Activated T-helper 1 cell treated with Interleukin-2 at 50 U/mL for 16 hours (primary cell): ENCODE results near the gene ULK2.
"Not testable (repeated sequence)": the region's sequence is repeated elsewhere in the genome, so short reads cannot be mapped to it uniquely, and the experiment has no call there.

Experiments used
- DNase-seq: peaks from one replicate; pipeline ENCODE4 v3.0.0-alpha.2; 2020; ENCODE audit warnings: low read depth

ULK2 gene

GRCh38 chr17:19865021-19865420, 2.7 kb downstream of the ULK2 start:
- DNase-seq: no peak

GRCh38 chr17:19860647-19861177, 7.0 kb downstream of the ULK2 start:
- DNase-seq: not testable (repeated sequence)

- DNase-seq: no peak
Measured at GRCh38 chr17:19857640-19858039, 10.1 kb downstream of the ULK2 start.

GRCh38 chr17:19833914-19834313, 33.8 kb downstream of the ULK2 start:
- DNase-seq: no peak

GRCh38 chr17:19830061-19830460, 37.7 kb downstream of the ULK2 start:
- no peak for DNase-seq

- DNase-seq: no peak
Measured at GRCh38 chr17:19812407-19812806, 55.3 kb downstream of the ULK2 start.

- DNase-seq: no peak
Measured at GRCh38 chr17:19805006-19805405, 62.7 kb downstream of the ULK2 start.

- no peak for DNase-seq
Measured at GRCh38 chr17:19800571-19800970, 67.2 kb downstream of the ULK2 start.

- DNase-seq: no peak
Measured at GRCh38 chr17:19799796-19800195, 67.9 kb downstream of the ULK2 start.

- DNase-seq: no peak
Measured at GRCh38 chr17:19796457-19796856, 71.3 kb downstream of the ULK2 start.

- DNase-seq: no peak
Measured at GRCh38 chr17:19791918-19792550, 75.7 kb downstream of the ULK2 start.

- no peak for DNase-seq
Measured at GRCh38 chr17:19787733-19788357, 79.9 kb downstream of the ULK2 start.

GRCh38 chr17:19785854-19786253, 81.9 kb downstream of the ULK2 start:
- DNase-seq: no peak

- no peak for DNase-seq
Measured at GRCh38 chr17:19781488-19782458, 86.0 kb downstream of the ULK2 start.

- no peak for DNase-seq
Measured at GRCh38 chr17:19780846-19781245, 86.9 kb downstream of the ULK2 start.

GRCh38 chr17:19773534-19773933, 94.2 kb downstream of the ULK2 start:
- DNase-seq: no peak

GRCh38 chr17:19771971-19772630, 95.6 kb downstream of the ULK2 start:
- no peak for DNase-seq

GRCh38 chr17:19770985-19771735, 96.6 kb downstream of the ULK2 start:
- no peak for DNase-seq

GRCh38 chr17:19769946-19770652, 97.6 kb downstream of the ULK2 start:
- DNase-seq: no peak

GRCh38 chr17:19768046-19768782, 99.5 kb downstream of the ULK2 start:
- no peak for DNase-seq
